Fibroblast of mammary gland (primary cell): ENCODE data around the gene FANCC.

Experiments
- DNase-seq: peaks from one replicate; pipeline ENCODE4 v3.0.0-alpha.2; 2010; ENCODE audit warnings: low read depth
- H3K4me3 ChIP-seq: 2 replicates; pipeline ENCODE4 v1.5.1; 2011; ENCODE audit warnings: low read depth, mild to moderate bottlenecking, low read length, moderate library complexity; ENCODE audit not compliant: control insufficient read depth
- CTCF ChIP-seq: conservative IDR thresholded peaks from 2 replicates; pipeline ENCODE4 v1.5.1; 2011; ENCODE audit warnings: low read depth, low read length, inconsistent platforms; ENCODE audit not compliant: control insufficient read depth, insufficient read depth

FANCC gene

GRCh38 chr9:95075700-95076099, 241.8 kb downstream of the FANCC start:
- TF ChIP-seq CTCF = no peak
- H3K4me3 ChIP-seq = no peak overlapping the region
- no peak for DNase-seq

GRCh38 chr9:95074632-95075031, 242.9 kb downstream of the FANCC start:
- DNase-seq = no peak
- H3K4me3 ChIP-seq = no peak overlapping the region
- TF ChIP-seq CTCF = no peak

- no peak overlapping the region for H3K4me3 ChIP-seq
- no peak for TF ChIP-seq CTCF
- DNase-seq = no peak
Measured at GRCh38 chr9:95073918-95074317, 243.6 kb downstream of the FANCC start.

GRCh38 chr9:95073042-95073607, 244.4 kb downstream of the FANCC start:
- TF ChIP-seq CTCF = peak; percentile 33
- no peak overlapping the region for H3K4me3 ChIP-seq
- peak; percentile 35 for DNase-seq

- no peak overlapping the region for H3K4me3 ChIP-seq
- DNase-seq = no peak
- no peak for TF ChIP-seq CTCF
Measured at GRCh38 chr9:95071925-95072324, 245.6 kb downstream of the FANCC start.

GRCh38 chr9:95071450-95071849, 246.1 kb downstream of the FANCC start:
- no peak for DNase-seq
- no peak for TF ChIP-seq CTCF
- no peak overlapping the region for H3K4me3 ChIP-seq

GRCh38 chr9:95070549-95071021, 246.9 kb downstream of the FANCC start:
- no peak for DNase-seq
- TF ChIP-seq CTCF = no peak
- H3K4me3 ChIP-seq = no peak overlapping the region
